ENCODE results near the gene TRAK2. TPM values are rescaled to one million over a fixed set of nuclear protein-coding genes. Genes with fewer than 3 reads are reported as not detected.

The TRAK2 gene
- total and polyA plus RNA-seq, 2 of the 8 experiments (the other 6 are each of a cell fraction or from before 2014, with no cell fraction given): 4.5 to 15.7 TPM

DNA sequence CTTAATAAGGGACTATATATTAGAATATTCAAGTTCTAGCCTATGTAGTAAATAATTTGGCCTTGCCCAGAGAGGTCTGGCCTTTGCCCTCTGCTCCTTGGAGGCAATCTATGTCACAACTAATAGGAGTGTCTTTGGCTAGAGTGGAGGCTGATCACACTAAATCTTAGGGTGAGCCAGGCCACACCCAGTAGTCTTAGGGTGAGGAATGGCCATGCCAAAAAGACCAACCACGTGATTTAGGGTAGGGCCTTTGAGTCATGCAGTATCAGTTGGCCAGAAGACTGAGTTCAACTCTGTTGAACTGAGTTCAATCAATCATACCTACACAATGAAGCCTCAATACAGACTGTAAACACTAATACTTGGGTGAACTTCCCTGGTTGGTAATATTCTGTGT is 68.1 kb downstream of the TRAK2 start (continued):
- no peak for TF ChIP-seq SP2 (IDR thresholded peaks at IDR 0.05; ENCODE audit: low read length)
- no peak for TF ChIP-seq SIN3A (conservative IDR thresholded peaks at IDR 0.05 in 1 of 2, IDR thresholded peaks at IDR 0.05 in 1 of 2; ENCODE audit: low read depth in 1 of 2, low read length in 2 of 2)
- TF ChIP-seq GABPA (IDR thresholded peaks at IDR 0.05; ENCODE audit: borderline replicate concordance, insufficient read depth, low read length): no peak
- no peak for TF ChIP-seq POU5F1 (IDR thresholded peaks at IDR 0.05; ENCODE audit: low read depth, low read length)

Data from H1 (cell line).